Ureter (tissue), 1 donor: ENCODE measurements around the gene C5orf63. TPM values are rescaled to one million over a fixed set of nuclear protein-coding genes. Genes with fewer than 3 reads are reported as not detected.
"Not testable (repeated sequence)": the region's sequence is repeated elsewhere in the genome, so short reads cannot be mapped to it uniquely, and the experiment has no call there.

Experiments
- DNase-seq: peaks from one replicate; pipeline ENCODE4 v3.0.0-alpha.2; 2020; ENCODE audit warnings: low spot score
- total RNA-seq: library from RNA; stranded (reverse); gene quantifications from one replicate; pipeline ENCODE4 v1.2.4, GENCODE V29; 2023
- donor health status: DM: yes; HTN: yes; CAD: no.

C5orf63 gene
- total RNA-seq, 1 donor from 2014 or later = 15.5 TPM

DNA sequence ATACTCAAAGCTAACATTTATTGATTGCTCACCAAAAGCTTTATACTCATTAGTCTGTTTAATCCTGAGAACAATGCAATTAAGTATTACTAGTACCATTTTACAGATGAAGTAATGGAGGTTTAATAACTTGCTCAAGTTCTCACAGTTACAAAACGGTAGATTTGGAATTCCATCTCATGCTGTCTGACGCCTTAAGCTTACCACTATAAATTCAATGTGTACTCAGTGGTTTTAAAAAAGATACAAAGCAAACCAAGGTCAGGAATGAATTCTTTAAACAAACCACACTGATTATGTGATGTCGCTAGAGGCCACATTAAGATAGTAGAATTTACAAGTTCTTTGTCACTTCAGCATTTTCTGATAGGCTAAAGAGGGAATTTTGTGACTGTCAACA, 1.2 kb upstream of the C5orf63 start:
- DNase-seq = no peak

DNA sequence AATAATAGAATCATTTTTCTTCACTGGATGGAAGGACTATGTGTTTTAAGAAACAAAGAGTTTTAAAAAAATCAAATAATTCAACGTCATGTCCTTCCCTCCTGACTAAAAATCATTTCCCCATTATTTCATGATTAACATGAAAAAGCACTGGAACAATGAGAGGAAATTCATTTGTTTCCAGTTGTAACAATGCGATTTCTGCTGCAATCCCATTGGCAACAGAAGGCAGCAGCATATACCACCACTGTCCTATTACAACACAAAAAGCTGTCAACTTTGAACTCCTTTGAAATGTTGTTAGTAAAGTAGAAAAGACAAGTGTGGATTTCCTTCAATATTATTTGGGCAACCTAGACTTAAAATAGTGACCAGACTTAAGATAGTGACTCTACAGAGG, 3.1 kb downstream of the C5orf63 start:
- DNase-seq = no peak

DNA sequence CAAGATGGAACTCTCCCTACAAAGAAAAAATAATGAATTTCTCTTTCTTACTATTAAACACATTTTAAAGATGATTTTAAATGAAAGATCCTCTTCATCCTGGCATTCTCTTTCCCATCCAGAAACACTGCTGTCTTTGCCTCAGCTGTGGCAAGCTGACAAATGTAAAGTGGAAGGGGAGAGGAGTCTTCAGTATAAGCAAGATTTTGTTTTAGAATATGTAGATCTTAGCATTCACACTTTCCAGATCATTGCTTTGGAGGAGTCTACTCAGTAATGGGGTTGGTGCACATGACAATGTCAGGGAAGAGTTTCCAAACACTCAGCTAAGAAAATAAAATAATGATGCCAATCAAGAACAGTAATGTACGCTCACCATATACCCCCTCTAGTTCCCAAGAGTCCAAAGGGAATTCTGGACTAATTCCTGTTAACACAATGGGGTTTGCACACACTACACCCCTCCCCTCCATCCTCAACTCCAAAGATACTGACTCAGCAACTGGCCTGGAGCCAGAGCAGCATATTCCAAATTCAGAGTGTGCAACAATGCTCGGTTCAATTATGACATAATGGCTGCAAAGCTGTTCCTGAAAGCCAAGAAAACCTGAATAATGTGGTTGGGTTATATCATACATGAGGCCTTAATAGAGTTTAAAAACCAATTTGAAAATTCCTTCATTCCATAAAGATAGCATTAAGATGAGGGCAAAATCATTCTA, 4.6 kb downstream of the C5orf63 start:
- DNase-seq = no peak

DNA sequence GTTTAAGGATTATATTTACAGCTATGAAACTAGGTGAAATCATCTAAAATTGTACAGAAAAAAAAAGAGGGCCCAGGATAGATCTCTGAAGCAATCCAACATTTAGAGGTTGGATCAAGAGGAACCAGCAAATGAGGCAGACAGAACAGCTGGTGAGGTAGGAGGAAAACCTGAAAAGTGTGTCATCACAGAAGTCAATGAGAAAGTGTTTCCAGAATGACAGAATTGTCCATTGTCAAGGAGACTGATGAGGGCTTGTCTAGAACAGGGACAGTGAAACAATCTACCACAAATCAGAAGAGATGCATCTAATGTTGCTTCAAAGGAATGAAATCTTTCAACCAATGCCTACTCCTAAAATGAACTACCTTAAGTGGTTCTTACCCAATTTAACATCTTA, 6.6 kb downstream of the C5orf63 start:
- DNase-seq = no peak

DNA sequence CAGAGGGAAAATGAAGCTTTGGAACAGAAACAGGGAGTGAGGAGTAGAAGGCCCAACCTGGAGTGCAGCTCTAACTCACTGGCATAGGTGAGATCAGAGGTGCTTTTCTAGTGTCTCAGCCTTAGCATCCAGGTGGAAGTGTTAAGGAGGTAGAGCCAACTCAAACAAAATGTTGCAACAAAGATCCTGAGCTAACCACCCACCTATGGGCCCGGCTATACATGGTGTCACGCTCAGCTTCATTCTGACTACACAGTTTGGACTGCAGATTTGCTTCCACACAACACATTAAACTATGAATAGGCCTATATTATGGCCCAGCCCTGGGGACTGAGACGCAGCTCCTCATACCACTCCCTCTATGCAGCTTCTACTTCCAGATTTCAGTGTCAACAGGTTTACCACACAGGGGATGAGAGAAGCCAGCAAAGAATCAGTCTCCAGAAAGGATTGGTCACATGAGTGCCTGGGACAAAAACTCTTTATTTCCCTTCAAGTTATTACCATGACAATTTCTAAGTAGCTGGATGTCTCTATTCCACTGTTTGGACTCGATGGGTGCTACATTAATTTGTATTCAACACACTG, 9.0 kb downstream of the C5orf63 start:
- DNase-seq = no peak

DNA sequence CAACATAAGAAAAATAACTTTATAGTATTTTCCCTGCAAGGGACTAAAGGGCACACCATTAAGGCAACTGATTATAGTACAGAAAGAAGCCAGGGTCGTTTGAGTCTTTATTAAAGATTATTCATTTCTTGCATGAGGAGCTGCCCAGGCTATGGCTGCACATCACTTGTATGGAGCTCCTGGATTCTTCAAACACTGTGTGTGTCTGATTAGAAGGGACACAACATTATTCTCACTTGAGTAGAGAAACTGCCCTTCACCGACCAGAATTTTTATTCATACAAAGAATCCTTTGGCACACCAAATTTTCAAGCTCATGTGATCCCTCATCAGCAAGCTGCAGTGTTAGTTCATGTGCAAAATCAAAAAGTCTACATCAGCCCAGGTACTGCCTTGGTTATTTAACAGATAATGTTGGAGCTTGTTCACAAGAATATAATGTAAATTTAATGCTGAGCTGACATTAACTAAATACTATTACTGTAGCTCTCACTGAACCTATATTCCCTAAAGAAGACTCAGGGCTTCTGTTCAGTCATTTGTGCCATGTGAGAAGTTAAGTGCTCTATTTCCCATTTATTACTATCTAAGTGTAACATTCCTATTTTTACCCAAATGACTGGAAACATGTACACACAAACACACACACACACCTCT, 9.9 kb downstream of the C5orf63 start:
- no peak for DNase-seq

DNA sequence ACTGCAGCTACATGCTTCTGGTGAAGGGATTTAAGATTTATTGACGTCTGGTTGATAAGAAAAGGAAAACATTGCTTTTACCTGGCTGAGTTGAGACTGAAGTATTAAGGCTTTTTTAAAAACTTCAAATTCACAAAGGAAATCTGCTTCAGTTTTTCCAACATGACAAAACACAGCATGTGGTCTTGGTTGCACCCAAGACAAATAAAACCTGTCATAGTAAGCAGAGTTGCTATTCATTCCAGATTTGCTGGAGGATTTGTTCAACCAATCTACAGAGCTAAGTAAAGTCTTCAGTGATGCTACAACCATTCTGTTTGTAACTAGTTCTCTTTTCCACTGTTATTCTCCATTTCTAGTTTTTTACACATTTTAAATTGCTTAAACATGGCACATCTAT, 11.3 kb downstream of the C5orf63 start:
- no peak for DNase-seq

DNA sequence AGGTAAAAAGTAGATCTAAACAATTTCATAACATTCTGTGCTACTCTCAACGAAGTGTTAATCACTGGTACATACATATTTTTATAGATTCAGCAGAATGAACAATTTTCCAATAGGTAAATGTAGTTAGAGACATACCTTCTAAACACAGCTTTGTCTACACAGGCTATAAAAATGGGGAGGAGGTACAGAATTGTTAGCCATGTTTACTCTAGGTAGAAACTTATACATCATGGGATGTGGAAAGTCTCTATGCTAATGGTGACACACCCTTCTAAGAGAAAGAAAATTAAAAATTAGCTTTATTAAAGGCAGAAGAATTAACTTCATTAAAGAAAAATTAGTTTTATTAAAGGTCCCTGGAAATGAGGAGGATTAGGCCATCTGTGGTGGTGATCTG, 11.8 kb downstream of the C5orf63 start:
- DNase-seq = no peak

DNA sequence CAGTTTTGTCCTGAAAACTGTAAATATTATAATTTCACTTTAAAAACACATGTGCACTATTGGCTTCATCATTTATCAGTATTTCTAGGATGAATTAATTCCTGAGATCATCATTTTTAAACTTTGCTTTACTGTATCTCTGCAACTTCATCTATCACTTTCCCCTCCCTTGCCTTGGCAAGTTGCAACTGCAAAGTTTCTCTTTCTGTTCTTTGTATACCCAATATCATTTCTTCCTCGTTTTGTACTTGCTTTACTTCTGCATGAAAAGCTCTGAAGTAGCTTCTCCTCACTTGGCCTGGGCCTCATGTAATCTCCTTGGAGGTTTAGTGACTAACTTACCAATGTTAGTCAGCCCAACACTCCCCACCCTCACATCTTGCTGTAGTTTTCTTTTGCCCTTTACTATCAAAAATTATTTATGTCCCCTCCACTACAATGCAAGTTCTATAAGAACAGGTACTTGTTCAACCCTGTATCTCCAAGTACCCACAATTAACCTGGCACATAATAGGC, 12.8 kb downstream of the C5orf63 start:
- no peak for DNase-seq

DNA sequence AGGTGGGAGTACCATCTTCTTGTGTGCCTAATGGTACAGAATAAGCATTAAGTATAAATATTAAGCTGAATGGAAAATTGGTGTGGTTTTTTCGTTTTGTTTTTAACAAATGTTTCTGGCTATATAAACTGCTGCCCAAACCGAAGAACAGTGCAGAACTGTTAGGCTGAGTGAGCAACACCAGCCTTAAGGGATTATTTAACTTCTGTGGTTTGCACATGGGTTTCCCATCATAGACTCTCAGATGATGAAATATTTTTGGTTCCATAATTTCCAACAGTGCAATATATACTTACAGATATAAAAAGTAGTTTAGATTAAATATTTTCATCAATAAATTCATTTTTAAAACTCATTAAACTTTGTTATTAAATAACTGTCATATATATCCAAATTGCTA, 16.4 kb downstream of the C5orf63 start:
- DNase-seq = no peak

DNA sequence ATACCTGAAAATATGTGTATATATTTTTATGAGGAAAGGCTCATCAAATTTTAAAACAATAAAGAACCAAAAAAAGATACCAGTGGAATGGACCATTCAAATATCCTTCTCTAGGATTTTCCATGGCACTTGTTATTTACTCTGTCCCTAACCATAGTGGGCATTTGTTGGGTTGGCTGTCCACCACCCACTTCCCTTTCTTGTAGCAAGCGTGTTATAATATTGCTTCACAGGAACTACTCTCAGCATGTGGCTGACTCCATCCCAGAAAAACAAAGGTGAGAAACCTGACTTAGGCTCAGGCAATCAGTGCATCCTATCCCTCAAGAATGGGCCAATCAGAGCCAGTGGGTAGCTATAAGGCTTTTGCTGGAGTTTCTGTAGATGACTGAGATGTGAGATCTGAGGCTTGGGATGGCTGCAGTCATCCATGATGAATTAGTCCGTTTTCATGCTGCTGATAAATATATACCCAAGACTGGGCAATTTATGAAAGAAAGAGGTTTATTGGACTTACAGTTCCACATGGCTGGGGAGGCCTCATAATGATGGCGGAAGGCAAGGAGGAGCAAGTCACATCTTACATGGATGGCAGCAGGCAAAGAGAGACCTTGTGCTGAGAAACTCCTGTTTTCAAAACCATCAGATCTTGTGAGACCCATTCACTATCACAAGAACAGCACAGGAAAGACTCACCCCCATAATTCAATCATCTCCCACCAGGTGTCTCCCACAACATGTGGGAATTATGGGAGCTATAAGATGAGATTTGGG, 17.2 kb downstream of the C5orf63 start:
- no peak for DNase-seq

DNA sequence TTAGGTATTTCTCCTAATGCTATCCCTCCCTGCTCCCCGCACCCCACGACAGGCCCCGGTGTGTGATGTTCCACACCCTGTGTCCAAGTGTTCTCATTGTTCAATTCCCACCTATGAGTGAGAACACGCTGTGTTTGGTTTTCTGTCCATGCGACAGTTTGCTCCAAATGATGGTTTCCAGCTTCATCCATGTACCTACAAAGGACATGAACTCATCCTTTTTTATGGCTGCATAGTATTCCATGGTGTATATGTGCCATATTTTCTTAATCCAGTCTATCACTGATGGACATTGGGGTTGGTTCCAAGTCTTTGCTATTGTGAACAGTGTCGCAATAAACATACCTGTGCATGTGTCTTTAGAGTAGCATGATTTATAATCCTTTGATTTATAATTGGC, 19.8 kb downstream of the C5orf63 start:
- not testable (repeated sequence) for DNase-seq

DNA sequence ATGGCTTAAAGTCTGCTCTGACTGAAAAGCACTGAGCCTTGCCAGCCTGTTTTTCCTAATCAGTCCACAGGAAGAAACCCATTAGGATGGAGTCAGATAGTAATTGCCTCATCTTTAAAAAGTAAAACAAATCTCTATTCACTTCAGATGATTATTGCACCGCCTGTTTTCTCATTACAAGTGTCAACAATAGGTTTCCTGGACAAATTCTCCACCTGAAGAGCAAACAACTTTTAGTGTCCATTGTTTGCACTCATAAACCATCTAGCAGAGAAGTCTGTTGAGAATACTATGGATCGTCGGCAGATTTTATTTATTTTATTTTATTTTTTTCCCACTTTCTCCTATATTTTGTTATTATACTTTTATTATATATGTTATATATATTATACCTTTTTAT, 20.3 kb downstream of the C5orf63 start:
- no peak for DNase-seq

DNA sequence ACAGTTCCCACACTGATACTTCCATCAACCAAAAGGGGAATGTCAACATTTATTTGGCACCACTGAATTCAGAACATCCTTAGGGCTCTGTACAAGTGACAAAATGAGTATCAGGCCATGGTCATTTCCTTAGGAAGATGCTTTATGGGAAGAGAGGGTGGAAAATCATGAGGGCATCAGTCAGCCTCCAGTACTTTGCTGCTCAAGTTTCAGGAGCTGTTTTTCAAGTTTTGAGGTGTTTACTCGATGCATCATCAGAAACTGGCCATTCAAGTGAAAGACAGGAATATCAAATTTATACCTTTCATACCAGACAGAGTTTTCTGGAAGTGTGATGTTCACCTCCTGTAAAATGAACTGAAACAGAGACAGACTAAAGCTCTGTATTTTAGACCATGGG, 21.7 kb downstream of the C5orf63 start:
- DNase-seq = no peak

DNA sequence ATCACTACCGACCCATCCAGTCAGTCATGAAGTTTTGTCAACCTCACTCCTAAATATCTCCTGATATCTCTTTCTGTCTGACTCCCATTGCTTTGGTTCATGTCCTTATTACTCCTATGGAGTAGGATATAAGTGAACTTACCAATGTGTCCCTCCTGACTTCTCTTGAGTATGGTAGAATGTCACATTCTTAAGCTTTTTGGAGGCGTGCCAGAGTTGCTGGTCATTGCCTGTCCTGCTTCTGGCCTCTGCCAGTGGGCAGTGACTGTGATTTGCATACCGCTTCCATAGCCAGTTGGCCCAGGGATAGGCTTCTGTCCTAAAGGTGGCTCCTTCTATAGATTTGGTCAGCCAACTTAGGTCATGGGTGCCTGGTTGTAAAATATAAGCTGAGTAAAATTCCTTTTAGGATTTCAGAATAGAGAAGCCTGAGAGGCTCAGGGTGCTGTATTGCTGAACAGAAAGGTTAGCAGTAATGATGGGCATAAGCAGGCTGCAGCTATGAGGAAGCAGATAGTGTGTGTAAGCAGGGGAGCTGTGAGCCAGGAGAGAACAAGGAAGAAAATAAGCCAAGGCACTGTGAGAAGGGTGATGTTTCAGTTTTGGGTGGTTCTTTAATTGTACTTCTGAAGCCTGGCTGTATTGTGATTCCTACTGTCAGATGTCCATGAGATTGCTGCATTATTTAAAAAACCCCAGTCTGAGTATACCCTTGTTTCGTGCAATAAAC, 26.8 kb downstream of the C5orf63 start:
- DNase-seq = no peak

DNA sequence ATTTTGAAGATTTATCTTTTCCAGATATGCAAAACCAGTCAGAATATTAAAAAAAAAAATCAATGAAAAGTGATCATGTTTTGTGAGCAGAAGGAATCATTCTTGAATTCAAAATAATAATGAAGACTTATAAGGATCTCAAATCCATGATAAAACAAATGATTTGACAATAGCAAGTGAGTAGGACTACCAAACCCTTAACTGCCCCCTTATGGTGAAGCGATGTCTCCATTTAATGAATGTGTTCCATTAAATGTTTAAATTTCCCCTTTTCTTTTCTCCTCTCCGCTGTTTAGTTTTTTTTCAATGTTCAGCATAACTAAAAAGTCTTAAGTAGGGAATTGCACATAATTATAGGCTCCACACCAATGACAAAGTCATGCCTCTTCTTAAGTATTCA, 30.7 kb downstream of the C5orf63 start:
- DNase-seq = no peak

DNA sequence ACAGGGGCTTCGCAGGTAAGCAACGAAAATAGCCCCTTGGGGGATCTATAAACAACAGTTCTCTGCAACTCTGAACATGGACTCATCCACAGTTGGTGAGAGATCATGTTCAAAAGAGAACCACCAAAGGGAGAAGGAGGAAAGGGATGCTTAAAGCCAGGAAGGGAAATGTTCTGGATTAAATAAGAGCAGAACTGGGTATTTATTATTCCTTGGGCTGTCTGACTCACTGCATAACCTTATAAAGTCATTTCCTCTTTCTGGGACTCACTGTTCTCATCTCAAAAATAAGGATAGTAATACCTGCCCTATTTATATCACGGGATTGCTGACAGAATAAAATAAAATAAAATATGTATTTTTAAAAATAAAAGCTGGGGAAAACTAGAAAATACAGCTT, 31.7 kb downstream of the C5orf63 start:
- DNase-seq = no peak

DNA sequence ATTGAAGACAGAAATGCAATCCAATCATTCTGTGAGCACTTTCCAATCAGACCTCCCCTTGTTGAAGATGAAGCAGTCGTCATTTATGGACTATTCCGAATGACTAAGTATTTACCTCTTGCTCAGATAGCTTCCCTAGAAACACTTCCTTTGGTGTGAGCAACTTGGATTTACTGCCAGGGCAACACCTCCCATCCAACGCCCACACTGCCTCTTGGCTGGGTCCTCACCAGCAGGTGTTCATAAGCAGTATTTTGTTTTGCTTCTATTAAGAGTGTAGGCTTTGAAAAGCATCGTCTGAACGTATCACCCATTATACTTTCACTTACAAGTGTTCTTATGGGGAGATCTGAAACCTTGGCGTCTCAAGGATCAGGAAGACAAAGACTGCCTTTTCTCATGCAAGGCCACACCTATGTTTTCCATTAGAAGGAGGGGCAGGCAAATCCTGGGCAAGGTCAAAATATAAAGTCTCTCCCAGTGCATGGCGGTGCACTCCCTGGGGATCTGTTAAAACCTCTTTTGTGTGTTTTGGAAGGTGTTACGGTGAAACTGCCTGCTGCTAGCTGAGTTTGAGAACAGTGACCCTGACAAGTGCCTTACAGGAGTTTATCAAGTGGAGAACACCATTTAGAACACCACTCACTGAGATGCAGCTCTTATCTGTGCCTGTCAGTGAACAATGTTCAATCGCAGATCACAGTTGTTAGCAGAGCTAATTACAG, 32.3 kb downstream of the C5orf63 start:
- DNase-seq = no peak

DNA sequence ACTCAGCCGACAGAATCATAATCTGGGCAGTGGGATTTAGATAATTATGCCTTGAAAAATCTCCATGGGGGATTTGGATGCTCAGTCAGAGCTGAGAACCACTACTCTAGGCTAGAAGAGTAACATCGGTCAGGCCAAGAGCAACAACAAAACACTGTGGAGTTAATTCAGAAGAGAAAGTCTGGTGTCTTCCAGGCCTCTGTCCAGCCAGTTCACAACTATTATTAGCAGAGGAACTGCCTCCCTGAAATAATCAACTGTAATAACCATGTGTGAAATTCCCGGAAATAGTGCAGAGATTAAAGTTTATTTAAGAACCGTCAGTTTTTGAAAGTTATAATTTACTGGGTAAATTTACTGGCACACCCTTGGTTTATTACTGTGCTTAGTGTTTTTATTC, 34.8 kb downstream of the C5orf63 start:
- no peak for DNase-seq

DNA sequence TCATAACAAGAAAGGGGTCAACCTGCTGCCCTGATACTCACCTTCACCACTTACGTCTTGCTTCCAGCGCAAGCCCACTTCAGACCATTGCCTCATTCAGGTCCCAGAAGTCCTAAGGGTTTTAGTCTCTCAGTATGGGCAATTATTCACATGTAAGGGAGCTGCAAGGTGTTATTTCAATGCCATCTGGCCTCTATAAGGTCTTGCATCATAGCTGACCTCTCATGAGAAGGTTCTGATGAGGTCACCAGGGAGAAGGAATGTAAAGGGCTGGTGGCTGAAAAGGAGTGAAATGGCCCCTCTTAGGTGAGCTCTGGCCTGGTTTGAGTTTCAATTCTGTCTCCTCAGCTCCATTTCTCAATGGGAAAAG, 41.5 kb downstream of the C5orf63 start:
- DNase-seq = no peak
